OCI-LY1 (cell line): ENCODE measurements around the gene ZFPL1.

Source experiments
- EZH2 ChIP-seq: fragments of 200-600 bp; sonication (generic), shearing (Covaris generic); IDR thresholded peaks from 2 replicates; pipeline ENCODE4 v1.8.0; 2017; ENCODE audit warnings: borderline replicate concordance, mixed run types, mild to moderate bottlenecking, antibody characterized with exemption, low read length, moderate library complexity, mixed read lengths
- TF ChIP-seq, protein P1 (sequence below): fragments of 200-600 bp; sonication (generic), shearing (Covaris generic); IDR thresholded peaks from 2 replicates; pipeline ENCODE4 v1.5.1; 2017; ENCODE audit warnings: mild to moderate bottlenecking, antibody characterized with exemption, low read length, moderate library complexity, mixed read lengths

DNA sequence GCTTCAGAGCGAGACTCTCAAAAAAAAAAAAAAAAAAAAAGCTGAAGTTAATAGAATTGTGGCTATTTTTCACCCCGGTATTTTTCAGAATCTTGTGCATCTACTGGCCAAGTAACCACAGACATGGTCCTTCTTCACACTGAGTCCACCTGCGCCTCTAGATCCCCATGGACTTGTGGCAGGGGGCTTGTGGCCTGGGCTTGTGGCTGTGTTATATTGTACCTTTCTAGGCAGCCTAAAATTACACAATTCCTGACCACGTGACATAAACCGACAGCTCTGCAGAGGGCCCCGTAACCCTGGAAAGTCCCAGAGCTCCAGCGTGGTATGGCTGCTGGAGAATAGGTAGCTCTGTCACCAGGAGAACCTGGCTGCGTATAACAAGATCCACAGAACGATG, 14.8 kb upstream of the ZFPL1 start:
- TF ChIP-seq, protein P1, sequence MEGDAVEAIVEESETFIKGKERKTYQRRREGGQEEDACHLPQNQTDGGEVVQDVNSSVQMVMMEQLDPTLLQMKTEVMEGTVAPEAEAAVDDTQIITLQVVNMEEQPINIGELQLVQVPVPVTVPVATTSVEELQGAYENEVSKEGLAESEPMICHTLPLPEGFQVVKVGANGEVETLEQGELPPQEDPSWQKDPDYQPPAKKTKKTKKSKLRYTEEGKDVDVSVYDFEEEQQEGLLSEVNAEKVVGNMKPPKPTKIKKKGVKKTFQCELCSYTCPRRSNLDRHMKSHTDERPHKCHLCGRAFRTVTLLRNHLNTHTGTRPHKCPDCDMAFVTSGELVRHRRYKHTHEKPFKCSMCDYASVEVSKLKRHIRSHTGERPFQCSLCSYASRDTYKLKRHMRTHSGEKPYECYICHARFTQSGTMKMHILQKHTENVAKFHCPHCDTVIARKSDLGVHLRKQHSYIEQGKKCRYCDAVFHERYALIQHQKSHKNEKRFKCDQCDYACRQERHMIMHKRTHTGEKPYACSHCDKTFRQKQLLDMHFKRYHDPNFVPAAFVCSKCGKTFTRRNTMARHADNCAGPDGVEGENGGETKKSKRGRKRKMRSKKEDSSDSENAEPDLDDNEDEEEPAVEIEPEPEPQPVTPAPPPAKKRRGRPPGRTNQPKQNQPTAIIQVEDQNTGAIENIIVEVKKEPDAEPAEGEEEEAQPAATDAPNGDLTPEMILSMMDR: no peak
- no peak for TF ChIP-seq EZH2
